H9 (cell line): ENCODE measurements around the gene LZIC. TPM values are rescaled to one million over a fixed set of nuclear protein-coding genes. Genes with fewer than 3 reads are reported as not detected.

ENCODE experiments used
- DNase-seq: peaks from one replicate; pipeline ENCODE4 v3.0.0-alpha.2; 2017
- H2AFZ ChIP-seq: one replicate; pipeline ENCODE4 v1.6.1; 2013; ENCODE audit warnings: mild to moderate bottlenecking, low read length, control low read depth, moderate library complexity
- H2AK5ac ChIP-seq: 2 replicates; pipeline ENCODE4 v1.6.1; 2013; ENCODE audit warnings: low read length, control low read depth, mixed read lengths; ENCODE audit not compliant: insufficient read length
- H2BK120ac ChIP-seq: one replicate; pipeline ENCODE4 v1.6.1; 2013; ENCODE audit warnings: low read depth, mild to moderate bottlenecking, low read length, control low read depth, inconsistent platforms; ENCODE audit not compliant: poor library complexity, severe bottlenecking
- H2BK12ac ChIP-seq: 2 replicates; pipeline ENCODE4 v1.6.1; 2013; ENCODE audit warnings: low read length, control low read depth, mixed read lengths, low read depth; ENCODE audit not compliant: insufficient read length
- H2BK15ac ChIP-seq: 2 replicates; pipeline ENCODE4 v1.6.1; 2013; ENCODE audit warnings: low read depth, low read length, control low read depth
- H2BK20ac ChIP-seq: one replicate; pipeline ENCODE4 v1.6.1; 2013; ENCODE audit warnings: low read depth, mild to moderate bottlenecking, low read length, control low read depth, inconsistent platforms; ENCODE audit not compliant: poor library complexity, severe bottlenecking
- H2BK5ac ChIP-seq: 2 replicates; pipeline ENCODE4 v1.6.1; 2013; ENCODE audit warnings: low read length, control low read depth, mixed read lengths; ENCODE audit not compliant: insufficient read length
- H3K14ac ChIP-seq: 2 replicates; pipeline ENCODE4 v1.6.1; 2013; ENCODE audit warnings: low read length, control low read depth; ENCODE audit not compliant: insufficient read depth
- H3K18ac ChIP-seq: 2 replicates; pipeline ENCODE4 v1.6.1; 2013; ENCODE audit warnings: low read depth, mild to moderate bottlenecking, mixed read lengths, low read length, control low read depth; ENCODE audit not compliant: insufficient read length
- H3K23ac ChIP-seq: 2 replicates; pipeline ENCODE4 v1.6.1; 2013; ENCODE audit warnings: low read length, control low read depth, mixed read lengths, low read depth; ENCODE audit not compliant: insufficient read length
- H3K23me2 ChIP-seq: 2 replicates; pipeline ENCODE4 v1.6.1; 2013; ENCODE audit warnings: low read depth, mild to moderate bottlenecking, mixed read lengths, low read length, control low read depth; ENCODE audit not compliant: insufficient read length, poor library complexity, severe bottlenecking
- H3K27ac ChIP-seq: 2 replicates; pipeline ENCODE4 v1.5.1; 2013; ENCODE audit warnings: low read length, control low read depth, mixed read lengths, low read depth; ENCODE audit not compliant: insufficient read length
- H3K27me3 ChIP-seq: 2 replicates; pipeline ENCODE4 v1.6.1; 2013; ENCODE audit warnings: low read length, control low read depth, inconsistent platforms; ENCODE audit not compliant: insufficient read depth
- H3K4ac ChIP-seq: 2 replicates; pipeline ENCODE4 v1.6.1; 2013; ENCODE audit warnings: low read depth, mild to moderate bottlenecking, control low read depth, inconsistent platforms, low read length, moderate library complexity
- H3K4me1 ChIP-seq: 2 replicates; pipeline ENCODE4 v1.6.1; 2013; ENCODE audit warnings: low read length, control low read depth, inconsistent platforms; ENCODE audit not compliant: insufficient read depth
- H3K4me2 ChIP-seq: 2 replicates; pipeline ENCODE4 v1.6.1; 2013; ENCODE audit warnings: low read length, control low read depth, mixed read lengths; ENCODE audit not compliant: insufficient read length, insufficient read depth
- H3K56ac ChIP-seq: 2 replicates; pipeline ENCODE4 v1.6.1; 2013; ENCODE audit warnings: low read depth, mild to moderate bottlenecking, mixed read lengths, low read length, control low read depth; ENCODE audit not compliant: insufficient read length
- H3K79me1 ChIP-seq: 2 replicates; pipeline ENCODE4 v1.6.1; 2013; ENCODE audit warnings: low read depth, mild to moderate bottlenecking, moderate library complexity, low read length, control low read depth, inconsistent platforms; ENCODE audit not compliant: insufficient read depth, poor library complexity, severe bottlenecking
- H3K79me2 ChIP-seq: 2 replicates; pipeline ENCODE4 v1.6.1; 2013; ENCODE audit warnings: low read length, control low read depth, inconsistent platforms; ENCODE audit not compliant: insufficient read depth
- H3K9ac ChIP-seq: 2 replicates; pipeline ENCODE4 v1.6.1; 2013; ENCODE audit warnings: low read length, control low read depth, mixed read lengths; ENCODE audit not compliant: insufficient read length; ENCODE audit errors: extremely low read depth
- H3K9me3 ChIP-seq: one replicate; pipeline ENCODE4 v1.6.1; 2013; ENCODE audit warnings: low read depth, low read length, inconsistent platforms; ENCODE audit not compliant: control insufficient read depth
- H3T11ph ChIP-seq: one replicate; pipeline ENCODE4 v1.6.1; 2013; ENCODE audit warnings: mild to moderate bottlenecking, low read length, control low read depth, inconsistent platforms
- H4K20me1 ChIP-seq: one replicate; pipeline ENCODE4 v1.6.1; 2013; ENCODE audit not compliant: control insufficient read depth, insufficient read length, insufficient read depth
- H4K5ac ChIP-seq: 2 replicates; pipeline ENCODE4 v1.6.1; 2013; ENCODE audit warnings: low read depth, mild to moderate bottlenecking, mixed read lengths, low read length, control low read depth; ENCODE audit not compliant: insufficient read length
- H4K8ac ChIP-seq: replicated peaks from 2 replicates; pipeline ENCODE4 v1.6.1; 2013; ENCODE audit warnings: low read length, control low read depth, mixed read lengths, low read depth; ENCODE audit not compliant: insufficient read length
- H4K91ac ChIP-seq: 2 replicates; pipeline ENCODE4 v1.6.1; 2013; ENCODE audit warnings: low read depth, mild to moderate bottlenecking, moderate library complexity, mixed read lengths, low read length, control low read depth; ENCODE audit not compliant: insufficient read length
- H3K27ac Mint-ChIP-seq, 3 experiments: 2 replicates in 2 of 3; 3 replicates in 1 of 3; pipeline ENCODE4 v1.8.0; 2020 to 2021; ENCODE audit warnings: mixed read lengths in 3 of 3, mild to moderate bottlenecking in 1 of 3, moderate library complexity in 1 of 3
- H3K27me3 Mint-ChIP-seq: 2 replicates; pipeline ENCODE4 v1.8.0; 2021; ENCODE audit warnings: low read depth, mild to moderate bottlenecking, moderate library complexity, mixed read lengths
- H3K36me3 Mint-ChIP-seq, 3 experiments: 2 replicates in 2 of 3; 3 replicates in 1 of 3; pipeline ENCODE4 v1.8.0; 2020 to 2021; ENCODE audit warnings: low read depth in 3 of 3, mixed read lengths in 3 of 3; ENCODE audit not compliant: insufficient read depth in 1 of 3
- H3K4me1 Mint-ChIP-seq, 2 experiments: 2 replicates each; pipeline ENCODE4 v1.8.0; 2020; ENCODE audit warnings: mixed read lengths in 2 of 2
- H3K4me3 Mint-ChIP-seq, 2 experiments: 2 replicates in 1 of 2; 3 replicates in 1 of 2; pipeline ENCODE4 v1.8.0; 2020 to 2021; ENCODE audit warnings: mild to moderate bottlenecking in 2 of 2, mixed read lengths in 2 of 2, moderate library complexity in 1 of 2
- H3K9me3 Mint-ChIP-seq, 2 experiments: 2 replicates in 1 of 2; 3 replicates in 1 of 2; pipeline ENCODE4 v1.8.0; 2020; ENCODE audit warnings: mild to moderate bottlenecking in 2 of 2, mixed read lengths in 2 of 2, moderate library complexity in 1 of 2
- WGBS: extraction: QIAGEN DNeasy Blood & Tissue Kit; methylation state at CpG from one replicate; pipeline ENCODE4 v1.1.7; 2013; ENCODE audit warnings: missing lambda C conversion rate, low lambda C conversion rate, mixed read lengths; ENCODE audit not compliant: insufficient read length; ENCODE audit errors: extremely low coverage; 5-methylcytosine and 5-hydroxymethylcytosine counted together
- total RNA-seq: library from RNA; stranded (reverse); gene quantifications from 2 replicates; pipeline ENCODE4 v1.2.1, GENCODE V29; 2021
- TF ChIP-seq, protein P1 (sequence below): fragments of 200-600 bp; sonication (generic); conservative IDR thresholded peaks from 3 replicates; pipeline ENCODE4 v1.8.0; 2021; ENCODE audit warnings: antibody characterized with exemption, mild to moderate bottlenecking

LZIC gene
- total RNA-seq, 1 experiment from 2014 or later = 22.9 TPM

DNA sequence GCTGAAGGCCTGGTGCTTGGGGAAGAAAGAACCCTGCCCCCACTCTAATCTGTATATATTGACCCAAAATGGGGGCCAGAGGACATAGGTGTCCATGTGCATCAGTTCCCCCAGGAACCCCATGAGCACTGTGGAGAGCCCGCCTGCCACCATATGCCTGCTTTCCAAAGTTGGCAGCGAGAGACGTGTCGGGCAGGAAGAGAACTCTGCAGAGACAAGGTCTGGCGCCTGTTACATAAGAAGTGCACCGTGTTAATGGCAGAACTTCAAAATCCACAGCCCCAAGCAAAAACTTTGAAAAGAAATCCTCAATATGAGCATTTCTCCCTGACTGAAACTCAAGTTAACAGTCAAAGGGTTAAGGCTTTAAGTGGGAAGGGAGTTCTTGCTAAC, 41.1 kb downstream of the LZIC start:
- H2BK12ac ChIP-seq = no peak overlapping the region
- H3K23ac ChIP-seq = no peak overlapping the region
- H2BK20ac ChIP-seq = no peak overlapping the region
- DNase-seq = no peak
- no peak overlapping the region for H3K14ac ChIP-seq
- H3K23me2 ChIP-seq = no peaks in the 10 kb centered on the region
- no peak overlapping the region for H3K4me2 ChIP-seq
- H2BK120ac ChIP-seq = no peak overlapping the region
- H3K27me3 ChIP-seq = no peaks in the 10 kb centered on the region
- H3K4me3 Mint-ChIP-seq = no peak overlapping the region
- no peak overlapping the region for H3K4ac ChIP-seq
- H3K79me1 ChIP-seq = no peaks in the 10 kb centered on the region
- no peak overlapping the region for H4K91ac ChIP-seq
- H3K56ac ChIP-seq = no peak overlapping the region
- H3K9me3 Mint-ChIP-seq = no peaks in the 10 kb centered on the region
- H3K27ac ChIP-seq = no peak overlapping the region
- no peak overlapping the region for H2BK5ac ChIP-seq
- no peaks in the 10 kb centered on the region for H3K27me3 Mint-ChIP-seq
- H3K18ac ChIP-seq = no peak overlapping the region
- no peaks in the 10 kb centered on the region for H3K9me3 ChIP-seq
- no peak overlapping the region for H3K27ac Mint-ChIP-seq
- no peak overlapping the region for H3T11ph ChIP-seq
- H3K4me1 Mint-ChIP-seq = peaks cover 4 to 14% of the 10 kb centered on the region in 2 experiments; a peak in 2 of 4 replicates
- TF ChIP-seq, protein P1, sequence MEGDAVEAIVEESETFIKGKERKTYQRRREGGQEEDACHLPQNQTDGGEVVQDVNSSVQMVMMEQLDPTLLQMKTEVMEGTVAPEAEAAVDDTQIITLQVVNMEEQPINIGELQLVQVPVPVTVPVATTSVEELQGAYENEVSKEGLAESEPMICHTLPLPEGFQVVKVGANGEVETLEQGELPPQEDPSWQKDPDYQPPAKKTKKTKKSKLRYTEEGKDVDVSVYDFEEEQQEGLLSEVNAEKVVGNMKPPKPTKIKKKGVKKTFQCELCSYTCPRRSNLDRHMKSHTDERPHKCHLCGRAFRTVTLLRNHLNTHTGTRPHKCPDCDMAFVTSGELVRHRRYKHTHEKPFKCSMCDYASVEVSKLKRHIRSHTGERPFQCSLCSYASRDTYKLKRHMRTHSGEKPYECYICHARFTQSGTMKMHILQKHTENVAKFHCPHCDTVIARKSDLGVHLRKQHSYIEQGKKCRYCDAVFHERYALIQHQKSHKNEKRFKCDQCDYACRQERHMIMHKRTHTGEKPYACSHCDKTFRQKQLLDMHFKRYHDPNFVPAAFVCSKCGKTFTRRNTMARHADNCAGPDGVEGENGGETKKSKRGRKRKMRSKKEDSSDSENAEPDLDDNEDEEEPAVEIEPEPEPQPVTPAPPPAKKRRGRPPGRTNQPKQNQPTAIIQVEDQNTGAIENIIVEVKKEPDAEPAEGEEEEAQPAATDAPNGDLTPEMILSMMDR = no peak
- H2BK15ac ChIP-seq = no peak overlapping the region
- no peaks in the 10 kb centered on the region for H3K4me1 ChIP-seq
- no CpG with 5 or more reads among the region's 6 CpGs for WGBS
- H3K36me3 Mint-ChIP-seq = no peaks in the 10 kb centered on the region; a peak in 1 of 7 replicates
- H2AFZ ChIP-seq = no peak overlapping the region
- no peak overlapping the region for H2AK5ac ChIP-seq
- H4K20me1 ChIP-seq = no peaks in the 10 kb centered on the region
- no peak overlapping the region for H3K9ac ChIP-seq
- H4K5ac ChIP-seq = no peak overlapping the region
- H4K8ac ChIP-seq = no peak overlapping the region
- peaks cover 2% of the 10 kb centered on the region; the same call in 1 of the 2 replicates for H3K79me2 ChIP-seq
